GM23248 (cell line): ENCODE results near the gene SLC6A20. TPM values are rescaled to one million over a fixed set of nuclear protein-coding genes. Genes with fewer than 3 reads are reported as not detected.
"Not testable (repeated sequence)": the region's sequence is repeated elsewhere in the genome, so short reads cannot be mapped to it uniquely, and the experiment has no call there.

Experiments
- DNase-seq: peaks from one replicate; pipeline ENCODE4 v3.0.0-alpha.2; 2015
- H2AFZ ChIP-seq: fragments of 200-600 bp; sonication (generic); 2 replicates; pipeline ENCODE4 v1.6.1; 2016; ENCODE audit warnings: antibody characterized with exemption
- H3F3A ChIP-seq: fragments of 200-600 bp; sonication (generic); 2 replicates; pipeline ENCODE4 v1.6.1; 2016; ENCODE audit warnings: mild to moderate bottlenecking, antibody characterized with exemption, mixed run types; ENCODE audit not compliant: insufficient read depth
- H3K27ac ChIP-seq: fragments of 200-600 bp; sonication (generic); 2 replicates; pipeline ENCODE4 v1.5.1; 2016; ENCODE audit warnings: mild to moderate bottlenecking
- H3K27me3 ChIP-seq: fragments of 200-600 bp; sonication (generic); replicated peaks from 2 replicates; pipeline ENCODE4 v1.6.1; 2016; ENCODE audit warnings: mild to moderate bottlenecking; ENCODE audit not compliant: insufficient read depth
- H3K36me3 ChIP-seq: fragments of 200-600 bp; sonication (generic); 2 replicates; pipeline ENCODE4 v1.6.1; 2016; ENCODE audit warnings: low read depth, mild to moderate bottlenecking
- H3K4me1 ChIP-seq: fragments of 200-600 bp; sonication (generic); 2 replicates; pipeline ENCODE4 v1.6.1; 2016; ENCODE audit warnings: mild to moderate bottlenecking; ENCODE audit not compliant: insufficient read depth
- H3K4me2 ChIP-seq: fragments of 200-600 bp; sonication (generic); one replicate; pipeline ENCODE4 v1.6.1; 2016; ENCODE audit warnings: mild to moderate bottlenecking; ENCODE audit not compliant: unreplicated experiment
- H3K4me3 ChIP-seq: fragments of 200-600 bp; sonication (generic); 2 replicates; pipeline ENCODE4 v1.5.1; 2016; ENCODE audit warnings: mild to moderate bottlenecking
- H3K79me2 ChIP-seq: fragments of 200-600 bp; sonication (generic); 2 replicates; pipeline ENCODE4 v1.6.1; 2016; ENCODE audit warnings: mild to moderate bottlenecking; ENCODE audit not compliant: insufficient read depth
- H3K9ac ChIP-seq: fragments of 200-600 bp; sonication (generic); 2 replicates; pipeline ENCODE4 v1.6.1; 2016; ENCODE audit warnings: mild to moderate bottlenecking
- H3K9me2 ChIP-seq: fragments of 200-600 bp; sonication (generic); 2 replicates; pipeline ENCODE4 v1.6.1; 2016; ENCODE audit warnings: mixed run types, mild to moderate bottlenecking, moderate library complexity; ENCODE audit not compliant: insufficient read depth
- H3K9me3 ChIP-seq: fragments of 200-600 bp; sonication (generic); one replicate; pipeline ENCODE4 v1.6.1; 2017; ENCODE audit warnings: low read depth
- H4K20me1 ChIP-seq: fragments of 200-600 bp; sonication (generic); 2 replicates; pipeline ENCODE4 v1.6.0; 2016; ENCODE audit not compliant: insufficient read depth
- EZH2 ChIP-seq: fragments of 200-600 bp; sonication (generic); IDR thresholded peaks from 2 replicates; pipeline ENCODE4 v1.6.1; 2018; ENCODE audit warnings: antibody characterized with exemption, mild to moderate bottlenecking; ENCODE audit not compliant: insufficient read depth, poor library complexity, severe bottlenecking
- EZH2phosphoT487 ChIP-seq: fragments of 200-600 bp; sonication (generic); IDR thresholded peaks from 2 replicates; pipeline ENCODE4 v1.6.1; 2018; ENCODE audit warnings: antibody characterized with exemption, moderate library complexity, mild to moderate bottlenecking, low read depth; ENCODE audit not compliant: insufficient read depth
- WGBS, 2 experiments: methylation state at CpG; one replicate each; pipeline ENCODE4 v1.1.6; 2015 to 2017; ENCODE audit warnings: low lambda C conversion rate in 2 of 2, low coverage in 1 of 2; ENCODE audit errors: missing lambda C conversion rate in 2 of 2; 5-methylcytosine and 5-hydroxymethylcytosine counted together
- in situ Hi-C: fragments of 300-500 bp; cut with MboI; formaldehyde crosslinking; loops from 2 replicates; pipeline ENCODE4 v1.15.0; 2020
- polyA plus RNA-seq: library from polyadenylated mRNA; unstranded; fragments of >200 nt; fragmentation: Nextera tagmentation; extraction: Ambion mirVana; gene quantifications from 2 replicates; pipeline ENCODE4 v1.2.1, GENCODE V29; 2016
- total RNA-seq: library from RNA; depleted of rRNA; stranded (reverse); fragments of >200 nt; shearing (Covaris generic); gene quantifications from 2 replicates; pipeline ENCODE4 v1.2.3, GENCODE V29; 2014

The SLC6A20 gene
- total and polyA plus RNA-seq, 2 experiments from 2014 or later = not detected

DNA sequence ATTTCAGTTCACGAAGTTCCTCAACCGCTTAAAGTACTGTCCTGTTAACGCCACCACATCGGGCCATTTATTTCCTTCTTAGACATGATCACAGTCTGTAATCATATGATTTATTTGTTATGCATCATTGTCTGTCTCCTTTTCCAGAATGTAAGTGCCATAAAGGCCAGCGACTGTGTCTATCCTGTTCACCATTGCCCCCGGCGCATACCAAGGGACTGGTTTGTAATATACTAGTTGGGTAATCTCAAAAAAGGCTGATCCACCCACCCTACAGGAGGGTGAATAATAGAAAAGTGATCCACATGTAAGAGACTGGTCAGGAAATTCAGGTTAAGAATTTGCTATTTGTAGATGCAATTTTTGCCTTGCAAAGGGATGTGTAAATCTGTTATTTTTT is 41.9 kb downstream of the SLC6A20 start:
- Histone ChIP-seq H3K79me2 (no peaks in the 10 kb centered on the region), H4K20me1 (no peaks in the 10 kb centered on the region), H3K36me3 (no peaks in the 10 kb centered on the region), H3K4me2 (no peak overlapping the region), H3K9me3 (no peaks in the 10 kb centered on the region), H2AFZ (no peak overlapping the region), H3K4me1 (no peaks in the 10 kb centered on the region), H3K9ac (no peak overlapping the region), H3K4me3 (no peak overlapping the region), H3F3A (0 out of 2 replicates have a peak, but pooled peaks cover 4% of the 10 kb centered on the region), H3K9me2 (no peaks in the 10 kb centered on the region), H3K27ac (no peak overlapping the region), H3K27me3 (peaks cover 5% of the 10 kb centered on the region; the same call in 1 of the 2 replicates)
- 97 to 98% methylated on average over 7 of the region's 7 CpGs for WGBS, 2 experiments
- no peak for TF ChIP-seq EZH2phosphoT487
- TF ChIP-seq EZH2 = no peak
- DNase-seq = no peak
- in situ Hi-C loops = loop anchor here (5.0 to 25.0 kb wide), 2 partner anchors 318 to 608 kb away; partner anchors contain the start of genes CCR2 and CCR5

DNA sequence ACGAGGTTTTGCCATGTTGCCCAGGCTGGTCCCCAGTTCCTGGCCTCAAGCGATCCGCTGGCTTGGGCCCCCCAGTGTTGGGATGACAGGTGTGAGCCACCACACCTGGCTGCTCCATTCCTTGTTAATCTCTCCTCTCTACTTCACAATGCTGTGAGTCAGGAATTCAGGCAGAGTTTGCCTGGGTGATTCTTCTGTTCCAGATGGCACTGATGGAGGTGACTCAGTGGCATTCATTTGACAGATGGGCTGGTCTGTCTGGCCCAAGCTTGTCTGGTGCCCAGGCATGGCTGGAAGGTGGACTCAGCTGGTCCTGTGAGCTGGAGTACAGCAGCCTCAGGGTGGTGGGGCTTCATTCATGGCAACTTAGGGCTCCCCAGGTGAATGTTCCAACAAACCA is 43.2 kb downstream of the SLC6A20 start:
- H3K9me3 ChIP-seq = no peaks in the 10 kb centered on the region
- H4K20me1 ChIP-seq = no peaks in the 10 kb centered on the region
- no peaks in the 10 kb centered on the region for H3K27me3 ChIP-seq
- no peak overlapping the region for H3K4me3 ChIP-seq
- in situ Hi-C loops = loop anchor here (5.0 to 25.0 kb wide), 2 partner anchors 319 to 609 kb away; partner anchors contain the start of genes CCR2 and CCR5
- no peak overlapping the region for H2AFZ ChIP-seq
- no peak overlapping the region for H3K9ac ChIP-seq
- TF ChIP-seq EZH2phosphoT487 (no peak), EZH2 (no peak)
- DNase-seq = peak; percentile 15
- no peaks in the 10 kb centered on the region for H3K4me1 ChIP-seq
- H3K9me2 ChIP-seq = no peaks in the 10 kb centered on the region
- H3K4me2 ChIP-seq = no peak overlapping the region
- 96% methylated on average over 3 of the region's 3 CpGs for WGBS, 2 experiments
- H3K27ac ChIP-seq = no peak overlapping the region
- no peaks in the 10 kb centered on the region for H3K36me3 ChIP-seq
- no peaks in the 10 kb centered on the region for H3K79me2 ChIP-seq
- H3F3A ChIP-seq = 0 out of 2 replicates have a peak, but pooled peaks cover 4% of the 10 kb centered on the region

DNA sequence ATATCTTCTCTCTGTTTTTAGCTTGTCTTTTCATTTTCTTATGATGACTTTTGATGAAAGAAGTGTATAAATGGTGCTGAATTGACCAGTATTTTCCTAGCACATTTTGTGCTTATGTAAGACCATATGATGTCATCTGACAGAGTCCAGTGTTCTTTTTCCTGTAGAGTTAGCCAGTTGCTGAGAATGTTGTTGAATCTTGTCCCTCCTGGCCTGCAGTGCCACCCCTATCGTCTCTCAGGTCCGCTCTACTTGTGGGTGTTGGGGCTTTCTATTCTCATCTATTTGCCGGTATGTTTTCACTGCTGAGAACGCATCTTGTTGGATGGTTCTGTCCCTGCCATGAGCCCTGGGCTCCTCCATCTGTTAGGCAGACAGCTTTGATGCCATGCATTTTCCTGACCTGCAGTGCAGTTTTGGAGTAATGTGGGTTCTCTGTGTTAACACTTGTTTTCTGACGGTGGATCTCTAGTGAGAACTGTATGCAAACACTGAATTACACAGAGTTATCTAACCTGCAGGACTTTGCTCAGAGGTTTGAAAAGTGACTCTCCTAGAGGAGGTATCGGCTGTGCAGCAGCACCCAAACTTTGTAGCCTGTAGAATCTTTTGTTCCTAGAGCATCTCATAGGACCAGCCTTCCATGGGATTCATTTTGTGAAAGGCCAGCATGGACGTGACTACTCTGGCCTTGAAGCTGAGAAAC is 44.6 kb downstream of the SLC6A20 start:
- DNase-seq = peak; percentile 12
- no peak overlapping the region for H3K4me2 ChIP-seq
- in situ Hi-C loops = loop anchor here (5.0 to 25.0 kb wide), 2 partner anchors 321 to 611 kb away; partner anchors contain the start of genes CCR2 and CCR5

DNA sequence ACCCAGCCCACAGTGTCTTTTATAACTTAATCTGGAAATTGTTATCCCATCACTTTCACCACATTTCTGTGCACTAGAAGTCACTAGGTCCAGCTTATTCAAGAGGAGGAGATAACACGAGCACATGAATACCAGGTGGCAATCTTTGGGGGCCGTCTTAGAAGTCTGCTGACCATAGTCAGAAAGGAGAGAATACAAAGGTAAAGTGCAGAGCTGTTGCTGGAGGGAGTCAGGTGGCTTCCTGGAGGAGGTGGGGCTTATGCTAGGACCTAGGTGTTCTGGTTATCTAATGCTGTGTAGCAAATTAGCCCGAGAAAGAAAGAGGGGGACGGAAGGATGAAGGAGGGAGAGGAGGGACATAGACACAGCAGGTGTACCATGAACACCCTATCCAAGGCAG is 46.5 kb downstream of the SLC6A20 start:
- Histone ChIP-seq H3K27ac (no peak overlapping the region), H3K36me3 (peaks cover 3% of the 10 kb centered on the region; the same call in 1 of the 2 replicates), H3K4me2 (no peak overlapping the region), H3K4me3 (no peak overlapping the region), H3K27me3 (no peaks in the 10 kb centered on the region), H3K79me2 (no peaks in the 10 kb centered on the region), H3F3A (no peaks in the 10 kb centered on the region), H3K4me1 (no peaks in the 10 kb centered on the region), H3K9me2 (no peaks in the 10 kb centered on the region), H2AFZ (no peak overlapping the region), H3K9ac (no peak overlapping the region), H4K20me1 (no peaks in the 10 kb centered on the region), H3K9me3 (no peaks in the 10 kb centered on the region)
- in situ Hi-C loops = loop anchor here (5.0 to 25.0 kb wide), 2 partner anchors 322 to 612 kb away; partner anchors contain the start of genes CCR2 and CCR5
- WGBS, 2 experiments = 77% methylated on average over 4 of the region's 4 CpGs
- TF ChIP-seq EZH2 = no peak
- TF ChIP-seq EZH2phosphoT487 = no peak
- DNase-seq = no peak

More for the DNA sequence above, 44.6 kb downstream of the SLC6A20 start:
- Histone ChIP-seq H3K4me3 (no peak overlapping the region), H3K9ac (no peak overlapping the region), H3K4me1 (no peaks in the 10 kb centered on the region), H3K27ac (no peak overlapping the region), H2AFZ (no peak overlapping the region), H3K9me2 (no peaks in the 10 kb centered on the region), H3K79me2 (no peaks in the 10 kb centered on the region), H3K27me3 (no peaks in the 10 kb centered on the region), H4K20me1 (no peaks in the 10 kb centered on the region), H3F3A (0 out of 2 replicates have a peak, but pooled peaks cover 4% of the 10 kb centered on the region), H3K36me3 (no peaks in the 10 kb centered on the region), H3K9me3 (no peaks in the 10 kb centered on the region)
- no peak for TF ChIP-seq EZH2phosphoT487
- TF ChIP-seq EZH2 = no peak
- WGBS, 2 experiments = 66 to 68% methylated on average over 7 of the region's 7 CpGs

GRCh38 chr3:45749036-45749600 is 47.2 kb downstream of the SLC6A20 start:
- WGBS, 2 experiments = 95% methylated on average over 4 of the region's 4 CpGs
- H3K79me2 ChIP-seq, DNase-seq, H3K27me3 ChIP-seq, H4K20me1 ChIP-seq, H3K4me1 ChIP-seq, H2AFZ ChIP-seq, H3K9me3 ChIP-seq, H3K9me2 ChIP-seq, H3K27ac ChIP-seq, H3F3A ChIP-seq, H3K4me2 ChIP-seq, H3K9ac ChIP-seq, H3K4me3 ChIP-seq, in situ Hi-C loops: not testable (repeated sequence)
- peaks cover 10% of the 10 kb centered on the region; the same call in 1 of the 2 replicates for H3K36me3 ChIP-seq
